Heart left ventricle (tissue), 16 donors: ENCODE data around the gene ENAH. TPM values are rescaled to one million over a fixed set of nuclear protein-coding genes. Genes with fewer than 3 reads are reported as not detected.
A peak's percentile ranks its signal among the peaks of the same experiment; 100 is the strongest.
"Not testable (repeated sequence)": the region's sequence is repeated elsewhere in the genome, so short reads cannot be mapped to it uniquely, and the experiment has no call there.

Experiments used
- ATAC-seq, 4 donors: fragments of 200-7000 bp; cut with Tn5 transposase; one replicate each; pipeline ENCODE4 v1.9.1; 2020 to 2022; ENCODE audit warnings: moderate library complexity in 4 of 4, mild to moderate bottlenecking in 3 of 4, moderate number of reproducible peaks in 1 of 4
- DNase-seq, 5 donors: peaks; one replicate each; pipeline ENCODE4 v3.0.0-alpha.2; 2020
- H3K27ac ChIP-seq, 12 donors: fragments of 200-600 bp; sonication (generic) in 4 of 12; one replicate each; pipeline versions ENCODE4 v1.5.0 to v1.8.0; 2016 to 2022; ENCODE audit warnings: mild to moderate bottlenecking in 2 of 12
- H3K27me3 ChIP-seq, 9 donors: fragments of 200-600 bp; sonication (generic) in 2 of 9; one replicate each; pipeline versions ENCODE4 v1.5.1 to v1.8.0; 2016 to 2022; ENCODE audit warnings: mild to moderate bottlenecking in 3 of 9
- H3K36me3 ChIP-seq, 9 donors: fragments of 200-600 bp; sonication (generic) in 2 of 9; one replicate each; pipeline versions ENCODE4 v1.5.0 to v1.8.0; 2018 to 2022; ENCODE audit warnings: mild to moderate bottlenecking in 2 of 9
- H3K4me1 ChIP-seq, 12 donors: fragments of 200-600 bp; sonication (generic) in 4 of 12; one replicate each; pipeline versions ENCODE4 v1.5.0 to v1.8.0; 2016 to 2022; ENCODE audit warnings: mild to moderate bottlenecking in 3 of 12
- H3K4me3 ChIP-seq, 12 donors: fragments of 200-600 bp; sonication (generic) in 4 of 12; one replicate each; pipeline versions ENCODE4 v1.5.0 to v1.8.0; 2017 to 2022; ENCODE audit warnings: mild to moderate bottlenecking in 9 of 12, moderate library complexity in 4 of 12
- H3K9me3 ChIP-seq, 12 donors: fragments of 200-600 bp; sonication (generic) in 4 of 12; one replicate each; pipeline versions ENCODE4 v1.5.0 to v1.8.0; 2016 to 2022; ENCODE audit warnings: mild to moderate bottlenecking in 1 of 12
- CTCF ChIP-seq, 12 donors: fragments of 200-600 bp; sonication (generic) in 4 of 12; IDR thresholded peaks; one replicate each; pipeline versions ENCODE4 v1.5.0 to v1.8.0; 2018 to 2022; ENCODE audit warnings: antibody characterized with exemption in 12 of 12, mild to moderate bottlenecking in 5 of 12
- POLR2A ChIP-seq, 2 donors: fragments of 450-650 bp; IDR thresholded peaks; one replicate each; pipeline ENCODE4 v1.6.1; 2017; ENCODE audit warnings: antibody characterized with exemption in 2 of 2, mild to moderate bottlenecking in 2 of 2, moderate library complexity in 2 of 2
- WGBS, 4 donors: extraction: QIAGEN DNeasy Blood & Tissue Kit in 2 of 4; methylation state at CpG; one replicate each; pipeline versions ENCODE4 v1.1.5 to v1.1.7; 2013 to 2018; 5-methylcytosine and 5-hydroxymethylcytosine counted together
- intact Hi-C, 10 donors: fragments of 100-400 bp; cut with DNase I; formaldehyde crosslinking; loops; one replicate each; pipeline versions ENCODE4 v1.11.1 to v1.14.2; 2022
- polyA plus RNA-seq, 2 donors: library from polyadenylated mRNA; stranded (reverse); fragments of 200-250 nt; gene quantifications; one replicate each; pipeline ENCODE4 v1.2.3, GENCODE V29; 2013
- total RNA-seq, 9 donors: library from RNA; depleted of rRNA in 2 of 9; stranded (reverse); fragments of >200 nt in 2 of 9; fragmentation: NEBNext Ultra II Directional in 3 of 9; extraction: Animal tissue kit (Norgen Biotek cat#: 25700) in 3 of 9; gene quantifications; one replicate each; pipeline versions ENCODE4 v1.1.0 to v1.2.4, GENCODE V29; 2016 to 2023
- donor health status: ischemic (EF 13 %, LVEDD 7.1; RV severe dilation, severe dysfunction).
- donor health status: healthy with polysubstance abuse.
- donor health status: DM: no; HTN: yes; CAD: no.
- donor health status: DM: no; HTN: no; CAD: no.
- donor health status: ischemic (EF 25% LVEDD 6.9; RV normal size, moderate dysfunction).
- donor health status: ischemic (EF 25% LVEDD 5.7; RV mildly dilated, moderate dysfunction).
- donor health status: healthy.
- donor health status: DM: yes; HTN: yes; CAD: no.
- donor health status: ischemic (EF 35%, LVEDD 5.7; RV mildly dilated, moderate dysfunction).
- donor health status: nonischemic (EF 11% LVEDD 7.7; RV severe dilation, severe dysfunction).
- donor health status: DM: yes; HTN: yes; CAD: no.
- donor health status: PGD.
- donor health status: ischemic (EF 29% LVEDD 5.4; RV normal size, mild dysfunction).
- donor health status: nonischemic (EF 23%, LVEDD 6.1; RV moderate dilation, normal function).

ENAH gene
- total and polyA plus RNA-seq, 11 donors, result 17.0 to 183 (median 86.1) TPM

DNA sequence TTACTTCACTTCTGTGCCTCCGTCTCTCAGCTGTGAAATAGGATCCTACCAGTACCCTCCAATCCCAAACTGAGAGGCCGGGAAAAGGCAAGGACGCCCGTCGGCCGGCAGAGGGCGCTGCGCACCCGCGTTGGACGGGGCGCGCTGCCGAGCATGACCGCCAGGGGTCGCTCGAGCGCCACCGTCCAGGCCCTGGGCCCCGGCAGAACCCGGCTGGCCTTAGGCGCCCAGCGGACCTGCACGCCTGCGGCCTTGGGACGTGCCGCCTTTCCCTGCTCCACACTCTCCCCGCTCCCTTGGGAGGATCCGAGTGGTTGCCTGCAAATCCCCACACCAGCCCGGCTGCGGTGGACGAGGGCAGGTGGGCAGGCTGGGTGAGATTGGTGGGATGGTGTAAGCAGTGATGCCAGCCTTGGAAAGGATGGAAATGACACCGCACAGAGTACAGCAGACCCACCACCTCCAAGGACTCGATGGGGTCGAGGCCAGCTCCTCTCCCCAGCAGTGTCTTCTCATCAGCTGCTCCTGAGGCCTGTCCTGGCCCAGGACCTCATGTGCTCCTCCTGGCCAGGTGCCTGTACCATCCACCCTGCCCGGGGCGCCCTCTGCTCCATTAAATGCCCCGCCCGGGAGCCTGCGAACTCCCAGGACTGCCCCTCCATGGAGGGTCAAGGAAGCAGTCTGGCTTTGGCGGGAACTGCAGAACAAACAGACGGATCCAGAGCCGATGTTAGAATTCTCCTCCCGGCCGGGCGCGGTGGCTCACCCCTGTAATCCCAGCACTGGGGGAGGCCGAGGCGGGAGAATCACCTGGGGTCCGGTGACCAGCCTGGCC lies 177.7 kb downstream of the ENAH start:
- Histone ChIP-seq H3K9me3 (no peaks in the 10 kb centered on the region), H3K36me3 (no peaks in the 10 kb centered on the region), H3K27me3 (no peaks in the 10 kb centered on the region), H3K4me1 (peaks cover 0 to 11% (median 5%) of the 10 kb centered on the region in 12 donors), H3K4me3 (peak overlapping the region in 5 of 12 donors; percentile 10 to 35 (median 26)), H3K27ac (peak overlapping the region in 1 of 12 donors; percentile 13)
- DNase-seq, result peak; percentile 62 to 88 (median 66)
- peak; percentile 69 to 91 (median 88) for ATAC-seq
- TF ChIP-seq POLR2A (IDR thresholded peaks at IDR 0.05) (no peak), CTCF (IDR thresholded peaks at IDR 0.05) (peak in 11 of 12 donors; percentile 100)
- WGBS, 4 donors, result 26 to 40% (median 29%) methylated on average over 36 to 50 of the region's 50 CpGs
- intact Hi-C loops, result loop anchor here (1.0 to 10.0 kb wide), 21 partner anchors 77 to 502 kb away; partner anchors contain the start of genes ENAH (in 3 of the 10) and SRP9 (in 1 of the 10)

DNA sequence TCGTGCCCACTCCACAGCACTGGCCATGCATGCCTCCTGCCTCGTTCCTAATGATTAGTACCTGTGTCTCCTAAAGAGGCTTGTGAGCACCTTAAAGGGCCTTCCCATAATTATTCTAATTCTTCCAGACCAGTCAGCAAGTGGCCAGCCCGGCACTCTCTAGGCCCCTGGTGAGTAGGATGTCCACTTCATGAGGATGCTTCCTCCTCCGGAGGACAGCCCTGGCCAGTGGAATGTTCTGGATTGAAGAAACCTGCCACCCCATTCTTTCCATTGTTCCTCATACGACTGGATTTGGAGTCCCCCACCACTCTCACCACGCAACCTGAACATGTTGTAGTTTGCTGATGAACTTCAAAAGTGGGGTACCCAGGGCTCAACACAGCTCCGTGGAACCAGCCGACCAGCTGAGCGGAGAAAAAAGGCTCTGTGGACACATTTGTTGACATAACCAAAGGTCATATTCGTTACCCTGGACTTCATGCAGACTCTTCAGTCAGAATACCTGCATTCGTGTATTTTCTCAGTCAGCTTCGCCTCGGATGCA lies 178.4 kb downstream of the ENAH start:
- DNase-seq, result no peak
- H3K4me1 ChIP-seq, result peaks cover 0 to 11% (median 5%) of the 10 kb centered on the region in 12 donors
- H3K27me3 ChIP-seq, result no peaks in the 10 kb centered on the region
- no peaks in the 10 kb centered on the region for H3K9me3 ChIP-seq
- H3K27ac ChIP-seq, result peak overlapping the region in 1 of 12 donors; percentile 35
- intact Hi-C loops, result loop anchor here in 9 of 10 donors (2.0 to 10.0 kb wide), 10 partner anchors 180 to 503 kb away; partner anchors contain the start of genes ENAH (in 2 of the 9) and SRP9 (in 1 of the 9)
- peak in 1 of 4 donors; percentile 2 for ATAC-seq
- no peaks in the 10 kb centered on the region for H3K36me3 ChIP-seq
- TF ChIP-seq CTCF (IDR thresholded peaks at IDR 0.05) (no peak), POLR2A (IDR thresholded peaks at IDR 0.05) (no peak)
- H3K4me3 ChIP-seq, result no peak overlapping the region
- 41 to 47% (median 45%) methylated on average over 12 to 13 of the region's 13 CpGs for WGBS, 4 donors

DNA sequence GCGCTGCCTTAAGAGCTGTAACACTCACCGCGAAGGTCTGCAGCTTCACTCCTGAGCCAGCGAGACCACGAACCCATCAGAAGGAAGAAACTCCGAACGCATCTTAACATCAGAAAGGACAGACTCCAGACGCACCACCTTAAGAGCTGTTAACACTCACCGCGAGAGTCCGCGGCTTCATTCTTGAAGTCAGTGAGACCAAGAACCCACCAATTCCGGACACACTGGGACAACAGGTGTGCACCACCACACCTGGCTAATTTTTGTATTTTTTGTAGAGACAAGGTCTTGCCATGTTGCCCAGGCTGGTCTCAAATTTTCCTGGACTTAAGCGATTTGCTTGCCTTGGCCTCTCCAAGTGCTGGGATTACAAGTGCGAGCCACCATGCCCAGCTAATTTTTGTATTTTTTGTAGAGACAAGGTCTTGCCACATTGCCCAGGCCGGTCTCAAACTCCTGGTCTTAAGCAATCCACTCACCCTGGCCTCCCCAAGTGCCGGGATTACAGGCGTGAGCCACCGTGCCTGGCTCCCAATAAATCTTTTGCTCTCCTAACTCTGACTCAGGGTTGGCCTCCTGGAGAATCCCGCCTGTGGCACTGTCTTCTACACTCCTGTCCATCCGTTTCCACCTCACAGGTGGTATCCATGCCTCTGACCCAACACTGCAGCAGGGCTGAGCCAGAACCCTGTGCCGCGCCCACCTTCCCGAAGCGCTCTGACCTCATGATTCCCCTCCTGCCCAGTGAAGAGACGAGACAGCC lies 179.1 kb downstream of the ENAH start:
- Histone ChIP-seq H3K27ac (peak overlapping the region in 1 of 12 donors; percentile 35), H3K4me1 (peaks cover 0 to 11% (median 5%) of the 10 kb centered on the region in 12 donors)
- H3K4me3 ChIP-seq, H3K36me3 ChIP-seq, H3K9me3 ChIP-seq, H3K27me3 ChIP-seq, ATAC-seq: not testable (repeated sequence)
- intact Hi-C loops, result loop anchor here in 9 of 10 donors (2.0 to 10.0 kb wide), 11 partner anchors 181 to 503 kb away; partner anchors contain the start of genes ENAH (in 2 of the 9) and SRP9 (in 1 of the 9)
- WGBS, 4 donors, result 92 to 94% (median 94%) methylated on average over 26 of the region's 26 CpGs
- DNase-seq, result peak in 1 of 5 donors; percentile 9

DNA sequence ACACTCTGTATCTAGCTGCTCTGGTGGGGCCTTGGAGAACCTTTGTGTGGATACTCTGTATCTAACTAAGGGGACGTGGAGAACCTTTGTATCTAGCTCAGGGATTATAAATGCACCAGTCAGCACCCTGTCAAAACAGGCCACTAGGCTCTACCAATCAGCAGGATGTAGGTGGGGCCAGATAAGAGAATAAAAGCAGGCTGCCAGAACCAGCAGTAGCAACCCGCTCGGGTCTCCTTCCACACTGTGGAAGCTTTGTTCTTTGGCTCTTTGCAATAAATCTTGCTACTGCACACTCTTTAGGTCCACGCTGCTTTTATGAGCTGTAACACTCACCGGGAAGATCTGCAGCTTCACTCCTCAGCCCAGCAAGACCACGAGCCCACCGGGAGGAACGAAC lies 179.7 kb downstream of the ENAH start:
- H3K4me3 ChIP-seq, H3K36me3 ChIP-seq, H3K9me3 ChIP-seq, H3K27me3 ChIP-seq, ATAC-seq: not testable (repeated sequence)
- DNase-seq, result peak in 1 of 5 donors; percentile 11
- peak overlapping the region in 1 of 12 donors; percentile 35 for H3K27ac ChIP-seq
- intact Hi-C loops, result loop anchor here in 3 of 10 donors (2.0 to 10.0 kb wide), 3 partner anchors 182 to 504 kb away; partner anchors contain the start of gene ENAH (in 2 of the 3)
- H3K4me1 ChIP-seq, result peaks cover 0 to 13% (median 6%) of the 10 kb centered on the region in 12 donors
- WGBS, 4 donors, result 64 to 77% (median 67%) methylated on average over 8 of the region's 8 CpGs
